ENCODE data around the gene FUBP3. TPM values are rescaled to one million over a fixed set of nuclear protein-coding genes. Genes with fewer than 3 reads are reported as not detected.
A peak's percentile ranks its signal among the peaks of the same experiment; 100 is the strongest.
"Not testable (repeated sequence)": the region's sequence is repeated elsewhere in the genome, so short reads cannot be mapped to it uniquely, and the experiment has no call there.

Gene FUBP3
- total RNA-seq, 4 donors from 2014 or later = 40.6 to 64.8 (median 46.4) TPM

DNA sequence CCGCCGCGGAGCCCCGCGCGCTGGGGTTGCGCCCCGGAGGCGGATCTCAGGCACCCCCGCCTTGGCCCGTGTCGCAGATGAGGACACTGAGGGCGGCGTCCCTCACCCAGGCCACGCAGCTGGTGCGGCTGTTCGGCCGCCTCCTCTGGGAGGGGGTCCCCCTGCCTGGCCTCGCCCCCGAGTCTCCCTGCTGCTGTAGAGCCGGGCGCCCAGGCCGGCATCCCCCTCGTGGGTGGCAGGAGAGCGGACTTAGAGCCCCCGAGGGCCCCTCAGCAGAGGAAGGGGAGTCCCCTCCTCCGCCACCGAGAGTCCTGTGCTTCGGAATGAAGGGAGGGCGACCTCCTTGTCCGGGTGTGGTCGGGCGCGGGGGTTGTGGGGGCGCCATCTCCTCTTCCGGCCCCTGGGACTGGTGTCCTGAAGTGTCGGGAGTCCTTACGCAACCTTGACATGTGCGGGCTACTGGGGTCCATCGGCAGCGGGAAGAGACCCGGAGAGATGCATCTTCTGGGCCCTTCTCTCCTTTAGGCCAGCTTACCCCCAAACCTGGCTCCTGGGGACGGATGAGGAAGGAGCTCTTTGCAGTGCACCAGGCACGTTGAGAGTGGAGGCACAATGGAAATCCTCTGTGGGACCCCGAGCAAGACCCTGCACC is 102.5 kb downstream of the FUBP3 start:
- Histone ChIP-seq H3K4me1 (peaks cover 13 to 17% (median 17%) of the 10 kb centered on the region in 4 donors), H3K27me3 (peaks cover 0 to 20% (median 0%) of the 10 kb centered on the region in 4 donors), H3K4me3 (peak overlapping the region; percentile 65 to 69 (median 67)), H3K36me3 (no peaks in the 10 kb centered on the region), H3K27ac (replicated peaks in 1 of 4) (peak overlapping the region in 3 of 4 donors; percentile 24 to 49 (median 33)), H3K9me3 (no peaks in the 10 kb centered on the region)
- intact Hi-C loops (cut with DNase I) = loop anchor here (1.0 to 5.0 kb wide), 2 partner anchors 105 to 221 kb away; partner anchors contain the start of gene FUBP3
- WGBS = 0% methylated on average over 6 of the region's 45 CpGs
- DNase-seq (ENCODE audit: extremely low spot score) = no peak
- TF ChIP-seq, protein P1, sequence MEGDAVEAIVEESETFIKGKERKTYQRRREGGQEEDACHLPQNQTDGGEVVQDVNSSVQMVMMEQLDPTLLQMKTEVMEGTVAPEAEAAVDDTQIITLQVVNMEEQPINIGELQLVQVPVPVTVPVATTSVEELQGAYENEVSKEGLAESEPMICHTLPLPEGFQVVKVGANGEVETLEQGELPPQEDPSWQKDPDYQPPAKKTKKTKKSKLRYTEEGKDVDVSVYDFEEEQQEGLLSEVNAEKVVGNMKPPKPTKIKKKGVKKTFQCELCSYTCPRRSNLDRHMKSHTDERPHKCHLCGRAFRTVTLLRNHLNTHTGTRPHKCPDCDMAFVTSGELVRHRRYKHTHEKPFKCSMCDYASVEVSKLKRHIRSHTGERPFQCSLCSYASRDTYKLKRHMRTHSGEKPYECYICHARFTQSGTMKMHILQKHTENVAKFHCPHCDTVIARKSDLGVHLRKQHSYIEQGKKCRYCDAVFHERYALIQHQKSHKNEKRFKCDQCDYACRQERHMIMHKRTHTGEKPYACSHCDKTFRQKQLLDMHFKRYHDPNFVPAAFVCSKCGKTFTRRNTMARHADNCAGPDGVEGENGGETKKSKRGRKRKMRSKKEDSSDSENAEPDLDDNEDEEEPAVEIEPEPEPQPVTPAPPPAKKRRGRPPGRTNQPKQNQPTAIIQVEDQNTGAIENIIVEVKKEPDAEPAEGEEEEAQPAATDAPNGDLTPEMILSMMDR (IDR thresholded peaks at IDR 0.05) = no peak
- TF ChIP-seq EP300 (IDR thresholded peaks at IDR 0.05) (no peak), POLR2AphosphoS5 (IDR thresholded peaks at IDR 0.05) (no peak), POLR2A (IDR thresholded peaks at IDR 0.05; ENCODE audit: low read depth) (no peak)

DNA sequence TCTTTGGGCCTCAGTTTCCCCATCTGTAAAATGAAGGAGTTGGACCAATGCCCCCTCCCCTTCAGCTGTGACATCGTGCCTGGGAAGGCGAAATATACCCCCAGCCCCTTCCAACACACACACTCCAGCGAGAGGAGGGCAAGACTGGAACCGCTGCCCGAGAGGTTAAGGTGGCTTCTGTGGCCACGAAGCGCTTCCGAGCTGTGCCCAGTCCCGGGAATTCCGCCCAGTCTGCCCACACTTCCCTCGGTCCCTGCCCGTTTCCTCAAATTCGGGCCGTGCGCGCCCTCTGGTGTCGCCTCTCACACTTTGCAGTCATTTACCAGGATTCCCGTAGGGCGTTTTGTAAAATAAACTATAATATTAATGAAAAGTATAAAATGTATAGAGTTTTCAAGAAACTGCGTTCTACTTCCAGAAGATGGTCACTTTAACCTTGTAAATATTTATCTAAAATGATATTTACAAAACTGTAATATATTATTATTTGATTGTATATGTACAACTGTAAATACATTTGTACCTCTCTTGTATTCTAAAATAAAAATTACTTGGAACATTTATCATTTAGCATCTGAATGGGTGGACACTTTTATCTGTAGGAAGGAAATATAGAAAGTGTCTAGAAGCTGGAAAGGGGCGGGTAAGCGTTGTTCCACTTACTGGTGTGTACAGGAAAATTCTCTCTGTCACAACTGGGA is 103.2 kb downstream of the FUBP3 start:
- intact Hi-C loops (cut with DNase I) = loop anchor here (1.0 to 5.0 kb wide), 2 partner anchors 105 to 221 kb away; partner anchors contain the start of gene FUBP3
- Histone ChIP-seq H3K4me3 (peak overlapping the region; percentile 65 to 69 (median 67)), H3K27me3 (peaks cover 0 to 20% (median 0%) of the 10 kb centered on the region in 4 donors), H3K9me3 (no peaks in the 10 kb centered on the region), H3K4me1 (peaks cover 13 to 17% (median 17%) of the 10 kb centered on the region in 4 donors), H3K27ac (replicated peaks in 1 of 4) (no peak overlapping the region), H3K36me3 (no peaks in the 10 kb centered on the region)
- WGBS = 6% methylated on average over 22 of the region's 22 CpGs
- no peak for DNase-seq (ENCODE audit: extremely low spot score)
- TF ChIP-seq EP300 (IDR thresholded peaks at IDR 0.05) = no peak
- peak in 1 of 2 donors; percentile 58 for TF ChIP-seq POLR2AphosphoS5 (IDR thresholded peaks at IDR 0.05)
- no peak for TF ChIP-seq POLR2A (IDR thresholded peaks at IDR 0.05; ENCODE audit: low read depth)
- TF ChIP-seq, protein P1 (IDR thresholded peaks at IDR 0.05) = peak; percentile 80 to 90 (median 83)

DNA sequence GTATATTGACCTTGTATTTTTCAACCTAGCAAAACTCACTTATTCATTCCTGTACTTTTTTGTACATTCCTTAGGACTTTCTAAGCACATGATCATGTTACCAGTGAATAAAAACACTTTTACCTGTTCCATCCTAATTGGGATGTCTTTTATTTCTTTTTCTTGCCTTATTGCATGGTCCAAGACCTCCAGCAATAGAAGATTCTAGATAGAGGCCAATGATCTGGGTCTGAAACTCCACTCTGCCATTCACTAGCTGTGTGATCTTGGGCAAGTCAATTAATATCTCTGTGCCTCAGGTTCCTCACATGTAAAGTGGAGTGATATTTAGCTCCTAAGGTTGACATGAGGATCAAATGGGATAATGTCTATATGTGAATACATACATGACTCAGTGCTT is 105.7 kb downstream of the FUBP3 start:
- intact Hi-C loops (cut with DNase I) = no loop called here
- Histone ChIP-seq H3K4me3 (no peak overlapping the region), H3K27ac (replicated peaks in 1 of 4) (no peak overlapping the region), H3K4me1 (peaks cover 13 to 21% (median 17%) of the 10 kb centered on the region in 4 donors), H3K27me3 (peaks cover 0 to 12% (median 0%) of the 10 kb centered on the region in 4 donors), H3K36me3 (no peaks in the 10 kb centered on the region), H3K9me3 (no peaks in the 10 kb centered on the region)
- TF ChIP-seq, protein P1 (IDR thresholded peaks at IDR 0.05) = no peak
- TF ChIP-seq EP300 (IDR thresholded peaks at IDR 0.05) = no peak
- TF ChIP-seq POLR2AphosphoS5 (IDR thresholded peaks at IDR 0.05) = no peak
- TF ChIP-seq POLR2A (IDR thresholded peaks at IDR 0.05; ENCODE audit: low read depth) = no peak
- DNase-seq (ENCODE audit: extremely low spot score) = no peak

DNA sequence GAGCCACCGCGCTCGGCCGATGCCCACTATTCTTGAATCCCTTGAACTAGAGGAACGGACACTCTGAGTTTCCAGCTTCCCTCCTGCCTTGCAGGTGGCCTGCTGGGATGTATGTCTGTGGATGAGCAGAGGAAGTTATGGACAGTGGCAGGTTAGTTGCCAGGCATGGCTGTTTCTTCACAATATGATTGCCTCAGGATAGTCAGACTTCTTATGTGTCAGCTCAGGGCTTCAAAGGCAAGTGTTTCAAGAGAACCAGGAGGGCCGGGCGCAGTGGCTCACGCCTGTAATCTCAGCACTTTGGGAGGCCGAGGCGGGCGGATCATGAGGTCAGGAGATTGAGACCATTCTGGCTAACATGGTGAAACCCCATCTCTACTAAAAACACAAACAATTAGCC is 106.6 kb downstream of the FUBP3 start:
- intact Hi-C loops (cut with DNase I) = not testable (repeated sequence)

DNA sequence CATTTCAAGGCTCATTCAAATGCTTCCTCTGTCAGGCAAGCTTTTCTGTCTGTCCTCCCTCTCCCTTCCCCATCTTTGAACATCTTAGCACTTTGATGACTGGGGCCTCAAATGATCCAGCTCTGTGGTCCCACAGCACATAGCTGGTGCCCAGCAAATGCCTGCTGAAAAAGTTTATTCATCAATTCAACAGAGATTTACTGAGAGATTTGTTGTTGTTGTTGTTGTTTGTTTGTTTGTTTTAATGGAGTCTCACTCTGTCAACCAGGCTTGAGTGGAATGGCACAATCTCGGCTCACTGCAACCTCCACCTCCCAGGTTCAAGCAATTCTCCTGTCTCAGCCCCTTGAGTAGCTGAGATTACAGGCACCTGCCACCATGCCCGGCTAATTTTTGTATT is 108.2 kb downstream of the FUBP3 start:
- no peaks in the 10 kb centered on the region for H3K9me3 ChIP-seq
- H3K36me3 ChIP-seq = no peaks in the 10 kb centered on the region
- DNase-seq (ENCODE audit: extremely low spot score) = no peak
- intact Hi-C loops (cut with DNase I) = no loop called here
- no peaks in the 10 kb centered on the region for H3K27me3 ChIP-seq
- TF ChIP-seq POLR2AphosphoS5 (IDR thresholded peaks at IDR 0.05) = no peak
- TF ChIP-seq, protein P1 (IDR thresholded peaks at IDR 0.05) = no peak
- no peak overlapping the region for H3K4me3 ChIP-seq
- H3K4me1 ChIP-seq = peaks cover 0 to 13% (median 6%) of the 10 kb centered on the region in 4 donors
- no peak overlapping the region for H3K27ac ChIP-seq (replicated peaks in 1 of 4)
- WGBS = 90% methylated on average over 1 of the region's 2 CpGs

More for the DNA sequence above, 106.6 kb downstream of the FUBP3 start:
- 95% methylated on average over 11 of the region's 11 CpGs for WGBS
- not testable (repeated sequence) for H3K27ac ChIP-seq (replicated peaks in 1 of 4); H3K36me3 ChIP-seq; H3K27me3 ChIP-seq; DNase-seq (ENCODE audit: extremely low spot score); H3K9me3 ChIP-seq; H3K4me3 ChIP-seq
- H3K4me1 ChIP-seq = peaks cover 10 to 21% (median 16%) of the 10 kb centered on the region in 4 donors
